Panc1 (cell line): ENCODE measurements around the gene OPN4.

Source experiments
- POLR2AphosphoS5 ChIP-seq: IDR thresholded peaks from 2 replicates; pipeline ENCODE4 v1.6.1; 2012; ENCODE audit warnings: mild to moderate bottlenecking, low read depth, low read length, moderate library complexity
- TCF7L2 ChIP-seq: IDR thresholded peaks from 2 replicates; pipeline ENCODE4 v1.6.1; 2011; ENCODE audit warnings: mild to moderate bottlenecking, low read depth, low read length, inconsistent platforms
- TF ChIP-seq, protein P1 (sequence below): fragments of 450-650 bp; IDR thresholded peaks from 2 replicates; pipeline ENCODE4 v1.5.1; 2017; ENCODE audit warnings: mild to moderate bottlenecking
- TF ChIP-seq, protein P2 (sequence below), 2 experiments: IDR thresholded peaks; 2 replicates each; pipeline ENCODE4 v1.6.1; 2011 to 2012; ENCODE audit warnings: low read depth in 2 of 2, control low read depth in 1 of 2, low read length in 1 of 2, mild to moderate bottlenecking in 1 of 2, moderate library complexity in 1 of 2; ENCODE audit not compliant: insufficient read depth in 1 of 2

DNA sequence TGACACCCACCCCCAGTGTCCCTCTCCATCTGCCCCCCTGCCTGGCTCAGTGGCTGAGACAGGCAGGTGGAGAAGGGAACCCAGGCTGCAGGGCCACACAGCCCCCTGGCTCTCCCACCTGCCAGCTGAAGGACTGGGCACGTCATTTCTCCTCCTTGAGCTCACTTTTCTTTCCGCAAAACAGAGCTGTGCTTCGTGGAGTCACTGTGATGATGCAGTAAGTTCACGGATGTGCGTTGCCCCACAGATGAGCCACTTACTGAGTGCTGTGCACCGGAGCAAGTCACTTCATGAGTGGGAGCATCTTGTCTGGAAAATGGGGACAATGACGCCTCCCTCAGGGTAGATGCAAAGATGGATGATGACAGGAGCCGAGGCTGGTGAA is 2.7 kb downstream of the OPN4 start:
- TF ChIP-seq, protein P1, sequence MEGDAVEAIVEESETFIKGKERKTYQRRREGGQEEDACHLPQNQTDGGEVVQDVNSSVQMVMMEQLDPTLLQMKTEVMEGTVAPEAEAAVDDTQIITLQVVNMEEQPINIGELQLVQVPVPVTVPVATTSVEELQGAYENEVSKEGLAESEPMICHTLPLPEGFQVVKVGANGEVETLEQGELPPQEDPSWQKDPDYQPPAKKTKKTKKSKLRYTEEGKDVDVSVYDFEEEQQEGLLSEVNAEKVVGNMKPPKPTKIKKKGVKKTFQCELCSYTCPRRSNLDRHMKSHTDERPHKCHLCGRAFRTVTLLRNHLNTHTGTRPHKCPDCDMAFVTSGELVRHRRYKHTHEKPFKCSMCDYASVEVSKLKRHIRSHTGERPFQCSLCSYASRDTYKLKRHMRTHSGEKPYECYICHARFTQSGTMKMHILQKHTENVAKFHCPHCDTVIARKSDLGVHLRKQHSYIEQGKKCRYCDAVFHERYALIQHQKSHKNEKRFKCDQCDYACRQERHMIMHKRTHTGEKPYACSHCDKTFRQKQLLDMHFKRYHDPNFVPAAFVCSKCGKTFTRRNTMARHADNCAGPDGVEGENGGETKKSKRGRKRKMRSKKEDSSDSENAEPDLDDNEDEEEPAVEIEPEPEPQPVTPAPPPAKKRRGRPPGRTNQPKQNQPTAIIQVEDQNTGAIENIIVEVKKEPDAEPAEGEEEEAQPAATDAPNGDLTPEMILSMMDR, result no peak
- TF ChIP-seq POLR2AphosphoS5, result no peak
- TF ChIP-seq, protein P2, sequence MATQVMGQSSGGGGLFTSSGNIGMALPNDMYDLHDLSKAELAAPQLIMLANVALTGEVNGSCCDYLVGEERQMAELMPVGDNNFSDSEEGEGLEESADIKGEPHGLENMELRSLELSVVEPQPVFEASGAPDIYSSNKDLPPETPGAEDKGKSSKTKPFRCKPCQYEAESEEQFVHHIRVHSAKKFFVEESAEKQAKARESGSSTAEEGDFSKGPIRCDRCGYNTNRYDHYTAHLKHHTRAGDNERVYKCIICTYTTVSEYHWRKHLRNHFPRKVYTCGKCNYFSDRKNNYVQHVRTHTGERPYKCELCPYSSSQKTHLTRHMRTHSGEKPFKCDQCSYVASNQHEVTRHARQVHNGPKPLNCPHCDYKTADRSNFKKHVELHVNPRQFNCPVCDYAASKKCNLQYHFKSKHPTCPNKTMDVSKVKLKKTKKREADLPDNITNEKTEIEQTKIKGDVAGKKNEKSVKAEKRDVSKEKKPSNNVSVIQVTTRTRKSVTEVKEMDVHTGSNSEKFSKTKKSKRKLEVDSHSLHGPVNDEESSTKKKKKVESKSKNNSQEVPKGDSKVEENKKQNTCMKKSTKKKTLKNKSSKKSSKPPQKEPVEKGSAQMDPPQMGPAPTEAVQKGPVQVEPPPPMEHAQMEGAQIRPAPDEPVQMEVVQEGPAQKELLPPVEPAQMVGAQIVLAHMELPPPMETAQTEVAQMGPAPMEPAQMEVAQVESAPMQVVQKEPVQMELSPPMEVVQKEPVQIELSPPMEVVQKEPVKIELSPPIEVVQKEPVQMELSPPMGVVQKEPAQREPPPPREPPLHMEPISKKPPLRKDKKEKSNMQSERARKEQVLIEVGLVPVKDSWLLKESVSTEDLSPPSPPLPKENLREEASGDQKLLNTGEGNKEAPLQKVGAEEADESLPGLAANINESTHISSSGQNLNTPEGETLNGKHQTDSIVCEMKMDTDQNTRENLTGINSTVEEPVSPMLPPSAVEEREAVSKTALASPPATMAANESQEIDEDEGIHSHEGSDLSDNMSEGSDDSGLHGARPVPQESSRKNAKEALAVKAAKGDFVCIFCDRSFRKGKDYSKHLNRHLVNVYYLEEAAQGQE (IDR thresholded peaks at IDR 0.05; ENCODE audit: insufficient read depth in 1 of 2, low read depth in 2 of 2, low read length in 1 of 2), result no peak
- TF ChIP-seq TCF7L2, result no peak
